Neuron (in vitro differentiated cells): ENCODE data around the gene CHKA.

Experiments
- H2AFZ ChIP-seq: one replicate; pipeline ENCODE4 v1.6.1; 2013; ENCODE audit warnings: low read depth, mild to moderate bottlenecking, inconsistent platforms, low read length, moderate library complexity
- H3K27me3 ChIP-seq: one replicate; pipeline ENCODE4 v1.6.1; 2013; ENCODE audit warnings: low read length; ENCODE audit not compliant: insufficient read depth
- H3K36me3 ChIP-seq: one replicate; pipeline ENCODE4 v1.6.1; 2013; ENCODE audit warnings: low read length; ENCODE audit not compliant: insufficient read depth
- H3K4me1 ChIP-seq: one replicate; pipeline ENCODE4 v1.6.1; 2013; ENCODE audit warnings: low read length; ENCODE audit not compliant: insufficient read depth
- H3K4me3 ChIP-seq: 2 replicates; pipeline ENCODE4 v1.5.1; 2013; ENCODE audit warnings: mild to moderate bottlenecking, low read length, moderate library complexity
- H3K9me3 ChIP-seq: one replicate; pipeline ENCODE4 v1.6.1; 2013; ENCODE audit warnings: low read length

Gene CHKA

GRCh38 chr11:68019486-68019885, 101.7 kb downstream of the CHKA start:
- Histone ChIP-seq H3K36me3 (no peaks in the 10 kb centered on the region), H2AFZ (no peak overlapping the region), H3K27me3 (no peaks in the 10 kb centered on the region), H3K4me3 (no peak overlapping the region), H3K9me3 (no peaks in the 10 kb centered on the region), H3K4me1 (peaks cover 32% of the 10 kb centered on the region)

- H3K36me3 ChIP-seq, result no peaks in the 10 kb centered on the region
- peaks cover 40% of the 10 kb centered on the region for H3K4me1 ChIP-seq
- H2AFZ ChIP-seq, result no peak overlapping the region
- no peaks in the 10 kb centered on the region for H3K9me3 ChIP-seq
- H3K27me3 ChIP-seq, result no peaks in the 10 kb centered on the region
- H3K4me3 ChIP-seq, result no peak overlapping the region
These were observed 102.4 kb downstream of the CHKA start for GRCh38 chr11:68018730-68019190.

DNA sequence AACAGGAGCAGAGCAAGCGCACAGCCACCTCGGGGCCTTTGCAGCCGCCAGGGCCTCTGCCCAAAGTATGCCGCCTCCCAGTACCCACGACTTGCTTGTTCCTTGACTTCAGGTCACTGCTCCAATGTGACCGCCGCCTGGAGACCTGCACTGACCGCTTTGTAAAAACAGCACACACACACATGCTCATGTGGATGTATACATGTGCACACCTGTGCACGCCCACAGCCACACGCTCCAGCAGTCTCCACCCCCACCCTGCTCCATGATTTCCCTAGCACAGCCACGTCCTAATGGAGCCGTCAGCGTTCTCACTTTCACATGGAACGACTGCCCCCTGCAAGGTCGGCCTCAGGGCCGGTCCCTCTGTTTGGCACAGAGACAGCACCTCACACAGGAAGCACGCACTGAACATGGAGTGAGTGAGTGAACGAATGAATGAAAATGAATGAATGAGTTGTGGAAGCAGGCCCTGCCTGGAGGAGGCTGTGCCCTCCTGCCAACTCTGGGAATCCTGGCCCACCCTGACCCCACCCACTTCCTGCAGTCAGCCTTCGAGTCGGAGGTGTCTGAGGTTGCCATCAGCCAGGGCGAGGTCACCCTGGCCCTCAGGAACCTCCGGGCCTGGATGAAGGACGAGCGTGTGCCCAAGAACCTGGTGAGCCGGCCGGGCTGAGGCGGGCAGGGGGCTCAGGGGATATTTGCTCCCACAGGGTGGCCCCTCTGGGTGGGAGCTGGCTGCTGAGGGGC, 103.0 kb downstream of the CHKA start:
- Histone ChIP-seq H3K36me3 (no peaks in the 10 kb centered on the region), H3K4me3 (no peak overlapping the region), H3K9me3 (no peaks in the 10 kb centered on the region), H3K4me1 (peaks cover 44% of the 10 kb centered on the region), H2AFZ (no peak overlapping the region), H3K27me3 (no peaks in the 10 kb centered on the region)

DNA sequence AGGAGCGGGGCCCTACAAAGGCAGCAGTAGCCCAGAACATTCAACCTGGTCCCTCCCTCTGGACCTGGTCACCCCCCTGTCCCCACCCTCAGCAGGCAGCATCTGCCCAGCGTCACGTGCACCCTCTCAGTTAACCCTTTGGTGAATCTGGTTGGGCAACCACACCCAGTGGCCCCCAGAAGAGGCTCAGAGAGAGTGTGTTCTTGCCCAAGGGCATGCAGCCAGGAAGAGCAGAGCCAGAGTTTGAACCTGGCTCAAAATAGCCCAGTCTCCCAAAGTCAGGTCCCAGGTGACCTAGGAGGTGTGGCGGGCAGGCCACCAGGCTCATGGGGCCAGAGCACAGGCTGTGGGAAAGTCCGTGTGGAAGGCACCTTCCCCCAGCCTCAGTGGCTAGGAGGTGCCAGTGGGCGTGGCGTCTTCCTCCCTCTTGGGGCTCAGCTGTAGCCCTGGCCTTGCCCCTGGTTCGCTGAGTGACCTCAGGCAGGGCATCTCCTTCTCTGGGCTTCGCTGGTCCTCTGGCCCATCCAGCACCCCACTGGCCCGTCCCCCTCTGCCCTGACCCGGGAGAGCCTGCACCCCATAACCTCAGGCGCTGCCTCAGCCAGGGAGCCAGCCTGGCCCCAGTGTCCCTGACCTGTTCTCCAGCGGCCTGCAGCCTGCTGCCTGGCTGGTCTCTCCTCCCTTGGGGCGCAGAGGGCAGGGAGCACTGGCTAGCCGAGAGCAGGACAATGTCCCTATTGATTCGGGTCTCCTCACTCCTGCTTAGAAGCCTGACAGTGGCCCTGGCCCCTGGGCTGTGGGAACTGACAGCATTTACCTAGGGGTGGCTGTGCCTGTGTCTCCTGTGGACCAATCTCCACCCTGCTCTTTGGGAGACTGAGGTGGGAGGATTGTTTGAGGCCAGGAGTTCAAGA, 104.0 kb downstream of the CHKA start:
- H3K4me1 ChIP-seq, result peaks cover 54% of the 10 kb centered on the region
- H3K9me3 ChIP-seq, result no peaks in the 10 kb centered on the region
- H3K4me3 ChIP-seq, result no peak overlapping the region
- no peaks in the 10 kb centered on the region for H3K27me3 ChIP-seq
- H3K36me3 ChIP-seq, result no peaks in the 10 kb centered on the region
- H2AFZ ChIP-seq, result no peak overlapping the region

GRCh38 chr11:68016161-68016903, 104.9 kb downstream of the CHKA start:
- Histone ChIP-seq H3K36me3 (no peaks in the 10 kb centered on the region), H3K27me3 (no peaks in the 10 kb centered on the region), H3K9me3 (no peaks in the 10 kb centered on the region), H2AFZ (no peak overlapping the region), H3K4me1 (peaks cover 62% of the 10 kb centered on the region), H3K4me3 (no peak overlapping the region)

GRCh38 chr11:68015467-68015866, 105.7 kb downstream of the CHKA start:
- H2AFZ ChIP-seq, result no peak overlapping the region
- H3K9me3 ChIP-seq, result no peaks in the 10 kb centered on the region
- H3K4me3 ChIP-seq, result no peak overlapping the region
- no peaks in the 10 kb centered on the region for H3K27me3 ChIP-seq
- no peaks in the 10 kb centered on the region for H3K36me3 ChIP-seq
- H3K4me1 ChIP-seq, result peaks cover 63% of the 10 kb centered on the region

DNA sequence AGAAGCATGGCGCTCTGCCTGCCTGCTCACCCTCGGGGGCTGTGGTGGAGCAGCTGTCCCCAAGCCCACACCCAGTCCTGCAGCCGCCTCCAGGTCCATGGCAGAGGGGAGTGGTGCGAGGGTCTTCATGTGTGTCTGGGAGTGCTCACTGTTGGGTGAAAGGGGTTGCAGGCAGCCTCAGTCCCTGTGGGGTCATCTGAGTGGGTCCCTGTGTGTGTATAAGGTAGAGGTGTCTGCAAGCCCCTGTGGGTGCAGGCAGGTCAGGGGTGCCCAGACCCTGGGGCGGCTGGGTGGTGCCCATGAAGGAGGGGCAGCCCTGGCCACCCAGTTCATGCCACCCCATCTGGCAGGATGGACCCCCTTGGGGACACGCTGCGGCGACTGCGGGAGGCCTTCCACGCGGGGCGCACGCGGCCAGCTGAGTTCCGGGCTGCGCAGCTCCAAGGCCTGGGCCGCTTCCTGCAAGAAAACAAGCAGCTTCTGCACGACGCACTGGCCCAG, 106.2 kb downstream of the CHKA start:
- Histone ChIP-seq H3K4me1 (peaks cover 67% of the 10 kb centered on the region), H2AFZ (no peak overlapping the region), H3K4me3 (no peak overlapping the region), H3K36me3 (no peaks in the 10 kb centered on the region), H3K27me3 (no peaks in the 10 kb centered on the region), H3K9me3 (no peaks in the 10 kb centered on the region)

DNA sequence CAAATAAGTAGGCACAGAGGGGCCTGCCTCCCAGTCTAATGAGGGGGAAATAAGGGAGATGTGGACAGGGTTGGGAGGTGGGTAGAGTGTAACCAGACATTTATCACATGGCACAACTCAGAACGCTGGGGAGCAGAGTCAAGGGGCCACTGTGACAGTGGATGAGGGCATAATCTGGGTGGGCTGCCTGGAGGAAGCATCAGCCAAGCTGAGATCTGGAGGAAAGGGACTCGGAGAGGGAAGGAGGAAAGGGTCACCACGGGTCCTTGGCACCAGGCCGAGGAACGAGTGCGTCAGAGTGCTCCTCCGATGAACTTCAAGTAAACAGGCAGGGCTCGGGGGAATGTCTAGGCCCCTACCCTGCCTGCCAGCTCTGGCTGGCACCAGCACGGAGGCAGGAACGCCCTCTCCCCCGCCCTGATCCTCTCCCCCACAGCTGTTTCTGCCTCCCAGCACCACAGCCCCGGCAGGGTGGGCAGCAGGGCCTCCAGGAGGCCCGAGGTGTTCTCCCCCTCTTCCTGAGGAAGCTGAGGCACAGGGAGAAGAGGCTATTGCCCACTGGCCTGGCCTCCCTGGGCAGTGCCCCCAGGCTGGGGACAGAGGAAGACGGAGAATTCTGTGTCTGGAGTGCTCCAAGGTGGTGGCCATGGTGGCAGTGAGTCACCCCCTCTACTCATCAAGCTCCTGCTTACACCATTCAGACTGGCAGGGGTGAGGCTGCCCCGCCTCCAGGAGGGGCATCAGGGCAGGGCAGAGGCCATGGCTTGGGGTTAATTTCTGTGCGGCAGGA, 106.8 kb downstream of the CHKA start:
- H2AFZ ChIP-seq, result no peak overlapping the region
- H3K36me3 ChIP-seq, result no peaks in the 10 kb centered on the region
- H3K4me1 ChIP-seq, result peaks cover 73% of the 10 kb centered on the region
- no peaks in the 10 kb centered on the region for H3K9me3 ChIP-seq
- H3K4me3 ChIP-seq, result no peak overlapping the region
- H3K27me3 ChIP-seq, result no peaks in the 10 kb centered on the region

- H3K4me3 ChIP-seq, result no peak overlapping the region
- no peak overlapping the region for H2AFZ ChIP-seq
- H3K9me3 ChIP-seq, result no peaks in the 10 kb centered on the region
- H3K27me3 ChIP-seq, result no peaks in the 10 kb centered on the region
- no peaks in the 10 kb centered on the region for H3K36me3 ChIP-seq
- peaks cover 75% of the 10 kb centered on the region for H3K4me1 ChIP-seq
These were observed 107.5 kb downstream of the CHKA start for GRCh38 chr11:68013611-68014156.

GRCh38 chr11:68012843-68013610, 108.2 kb downstream of the CHKA start:
- Histone ChIP-seq H3K27me3 (no peaks in the 10 kb centered on the region), H3K4me1 (peaks cover 73% of the 10 kb centered on the region), H2AFZ (no peak overlapping the region), H3K36me3 (no peaks in the 10 kb centered on the region), H3K4me3 (no peak overlapping the region), H3K9me3 (no peaks in the 10 kb centered on the region)

DNA sequence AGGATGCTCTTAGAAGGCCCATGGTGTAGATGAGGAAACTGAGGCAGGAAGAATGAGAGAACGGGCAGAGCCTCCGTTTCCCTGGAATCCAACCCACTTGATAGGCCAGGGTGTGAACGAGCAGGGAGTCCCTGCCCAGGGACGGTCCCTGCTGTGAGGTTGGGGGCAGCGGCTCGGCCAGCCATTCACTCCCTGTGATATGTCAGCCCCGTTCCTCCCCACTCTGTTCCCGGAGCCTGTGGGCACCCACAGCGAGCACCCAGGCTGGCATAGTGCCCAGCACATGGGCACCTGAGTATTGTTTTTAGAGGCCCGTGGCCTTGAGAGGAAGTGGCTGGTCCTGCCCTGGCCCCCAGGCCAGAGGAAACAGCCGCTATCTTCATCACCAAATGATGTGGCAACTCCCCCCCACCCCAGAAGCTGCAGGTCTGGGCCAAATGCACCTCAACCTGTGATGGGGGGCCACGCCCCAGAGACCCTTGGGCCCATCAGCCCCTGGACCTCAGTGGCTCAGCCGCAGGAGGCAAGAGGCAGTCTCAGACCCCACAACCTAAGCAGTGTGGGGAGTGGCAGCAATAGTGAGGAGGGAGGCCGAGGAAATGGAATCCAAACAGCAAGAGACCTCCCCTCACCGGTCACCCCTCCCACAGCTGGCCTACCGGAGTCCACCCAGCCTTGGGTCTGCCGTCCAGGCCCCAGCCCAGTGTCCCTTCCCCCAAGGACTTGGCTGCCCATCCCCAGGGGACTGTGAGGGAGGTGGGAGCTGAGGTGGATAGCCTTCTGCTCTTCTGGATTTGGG, 108.9 kb downstream of the CHKA start:
- no peaks in the 10 kb centered on the region for H3K27me3 ChIP-seq
- H3K4me3 ChIP-seq, result no peak overlapping the region
- no peaks in the 10 kb centered on the region for H3K36me3 ChIP-seq
- peaks cover 65% of the 10 kb centered on the region for H3K4me1 ChIP-seq
- H2AFZ ChIP-seq, result no peak overlapping the region
- no peaks in the 10 kb centered on the region for H3K9me3 ChIP-seq
